Raji (cell line): Measurements from ENCODE around the gene IL3.

Experiments used
- POLR2A ChIP-seq: IDR thresholded peaks from 2 replicates; pipeline ENCODE4 v1.6.1; 2011; ENCODE audit warnings: low read depth, low read length, control low read depth; ENCODE audit not compliant: insufficient read depth

IL3 gene

DNA sequence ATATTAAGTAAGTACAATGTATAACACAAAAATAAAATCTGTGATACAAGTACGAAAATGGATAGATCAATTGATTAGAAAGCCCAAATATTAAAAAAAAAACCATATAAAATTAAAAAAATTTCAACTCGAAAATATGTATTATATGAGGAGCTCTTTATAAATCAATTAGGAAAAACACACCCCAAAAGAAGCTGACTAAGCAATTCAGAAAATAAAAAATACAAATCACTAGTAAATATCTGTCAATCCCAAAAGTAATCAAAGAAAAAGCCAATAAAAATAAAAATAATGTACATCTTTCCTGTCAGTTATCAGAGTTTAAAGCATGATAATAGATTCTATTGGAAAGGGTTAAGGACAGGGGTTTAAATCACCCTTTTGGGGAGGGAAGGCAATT, 38.8 kb upstream of the IL3 start:
- TF ChIP-seq POLR2A: no peak

DNA sequence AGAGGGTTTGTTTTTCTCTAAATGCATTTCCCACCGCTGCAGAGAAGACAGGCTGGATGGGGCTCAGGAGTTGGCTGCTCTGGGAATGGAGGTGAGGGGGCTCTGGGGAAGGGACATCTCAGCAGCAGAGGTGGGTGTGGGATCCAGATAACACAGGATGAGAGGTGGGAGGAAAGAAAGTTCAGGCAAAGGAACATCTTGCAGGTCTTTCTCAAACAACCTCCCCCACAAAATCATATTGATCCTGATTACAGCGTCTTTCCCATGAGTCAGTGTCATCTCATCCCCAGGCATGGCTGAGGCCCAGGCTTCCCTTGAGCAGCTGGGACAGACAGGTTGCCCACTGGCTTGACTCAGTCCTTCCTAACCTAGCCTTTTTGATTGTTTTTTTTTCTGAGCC, 37.7 kb upstream of the IL3 start:
- TF ChIP-seq POLR2A: no peak

DNA sequence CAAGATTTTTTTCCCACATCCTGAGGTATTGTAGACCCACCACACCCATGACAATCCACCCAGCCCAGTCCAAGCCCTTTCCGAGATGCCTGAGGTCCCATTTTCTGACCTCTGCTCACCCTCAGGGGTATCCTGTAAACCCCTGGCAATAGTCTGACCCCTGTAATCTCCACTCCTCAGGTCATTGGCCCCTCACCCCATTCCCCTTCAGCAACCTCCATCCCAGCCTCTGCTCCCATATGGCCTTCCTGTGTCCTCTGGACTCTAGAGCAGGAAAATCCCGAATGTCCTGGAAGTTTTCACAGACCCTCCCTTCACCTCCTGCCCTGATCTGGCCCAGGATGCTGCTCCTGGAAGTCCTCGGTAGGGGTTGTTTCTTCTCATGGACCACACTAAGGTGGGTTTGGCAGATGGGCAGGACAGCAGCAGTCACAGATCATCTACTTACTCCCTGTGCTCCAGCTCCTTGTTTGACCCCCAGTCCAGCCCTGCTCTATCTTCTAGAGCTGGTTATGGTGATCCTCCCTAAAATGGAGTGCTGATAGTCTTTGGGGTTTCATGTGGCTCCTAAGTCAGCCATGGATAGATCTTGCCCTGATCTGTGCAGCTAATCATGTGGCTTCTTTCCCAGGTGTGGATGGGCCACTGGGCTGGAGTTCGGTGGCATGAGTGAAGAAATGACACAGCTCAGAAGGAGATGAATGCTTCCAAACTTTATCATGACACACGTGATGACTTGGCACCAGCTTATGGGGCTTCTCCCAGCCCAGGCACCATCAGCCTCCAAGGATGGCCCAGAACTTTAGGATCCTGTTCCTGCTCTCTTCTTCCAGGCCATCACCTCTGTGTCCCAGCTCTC, 37.0 kb upstream of the IL3 start:
- TF ChIP-seq POLR2A: no peak

GRCh38 chr5:132024117-132024435, 36.4 kb upstream of the IL3 start:
- TF ChIP-seq POLR2A: no peak

DNA sequence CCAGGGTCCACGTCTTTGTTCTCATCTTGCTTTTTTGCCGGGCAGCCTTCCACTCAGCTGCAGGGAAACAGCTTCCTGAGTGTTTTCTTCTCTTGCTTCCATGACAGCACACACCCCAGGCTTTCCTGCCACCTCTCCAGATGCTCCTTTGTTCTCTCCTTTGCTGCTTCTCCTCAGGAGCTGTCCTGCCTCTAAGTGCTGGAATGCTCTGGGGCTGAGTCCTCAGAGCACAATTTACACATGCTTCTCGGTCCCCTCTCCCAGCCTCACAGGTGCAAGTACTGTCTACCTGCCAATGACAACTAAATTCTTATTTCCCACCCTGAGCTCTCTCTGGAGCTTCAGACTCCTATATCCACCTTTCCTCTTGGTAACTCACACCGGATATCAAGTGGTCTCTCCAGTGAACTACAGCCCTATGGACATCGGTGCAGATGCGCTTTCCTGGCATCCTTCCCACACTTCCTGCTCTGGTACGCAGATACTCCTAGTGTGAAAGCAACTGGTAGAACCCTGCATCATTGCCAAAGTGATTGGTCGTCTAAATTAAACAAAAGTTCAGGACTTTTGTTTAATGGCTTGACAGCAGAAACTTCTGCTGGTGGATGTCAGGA, 35.6 kb upstream of the IL3 start:
- no peak for TF ChIP-seq POLR2A

DNA sequence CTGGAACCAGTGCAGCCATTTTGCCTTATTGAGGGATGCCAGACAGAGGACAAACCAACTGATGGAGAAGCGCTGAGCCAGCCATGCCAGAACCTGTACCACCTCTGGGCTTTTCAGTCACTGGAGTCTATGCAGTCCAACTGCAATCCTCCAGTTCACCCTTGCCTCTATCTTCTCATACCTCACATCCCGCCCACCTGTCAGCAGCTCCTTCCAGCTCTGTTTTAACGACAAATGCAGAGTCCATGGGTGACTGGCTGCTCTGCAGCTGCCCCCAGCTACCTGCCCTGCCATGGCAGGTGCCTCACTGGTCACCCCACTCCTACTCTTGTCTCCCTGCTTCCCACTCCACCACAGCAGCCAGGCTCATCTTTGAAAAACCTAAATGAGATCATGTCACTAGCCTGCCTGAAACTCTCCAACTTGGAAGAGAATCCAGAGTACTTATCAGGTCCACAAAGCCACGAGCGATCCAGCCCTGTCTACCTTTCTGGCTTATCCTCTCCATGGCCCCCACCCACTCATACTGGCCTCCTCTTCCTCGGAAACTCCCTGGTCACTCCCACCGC, 35.0 kb upstream of the IL3 start:
- no peak for TF ChIP-seq POLR2A

GRCh38 chr5:132026516-132027008, 33.9 kb upstream of the IL3 start:
- no peak for TF ChIP-seq POLR2A

DNA sequence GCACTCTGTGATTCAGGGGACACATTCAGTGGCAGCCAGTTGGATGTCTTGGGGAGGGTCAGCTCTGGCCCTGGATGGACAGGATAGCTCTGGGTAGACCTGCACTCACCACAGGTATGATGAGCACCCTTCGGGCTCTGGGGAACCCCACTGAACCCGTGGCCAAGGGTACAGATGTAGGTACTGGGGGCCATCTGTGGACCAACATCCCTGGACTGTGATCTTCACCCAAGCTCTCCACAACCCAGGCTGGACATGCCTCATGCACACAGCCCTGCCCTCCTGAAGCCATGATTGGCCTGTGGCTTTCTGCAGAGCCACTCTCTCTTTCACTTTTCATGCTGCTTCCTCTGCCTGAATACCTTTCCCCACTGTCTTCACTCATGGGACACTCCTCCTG, 33.4 kb upstream of the IL3 start:
- no peak for TF ChIP-seq POLR2A

GRCh38 chr5:132029609-132030330, 30.7 kb upstream of the IL3 start:
- no peak for TF ChIP-seq POLR2A

GRCh38 chr5:132030610-132031009, 29.8 kb upstream of the IL3 start:
- no peak for TF ChIP-seq POLR2A

- TF ChIP-seq POLR2A: no peak
Observed at GRCh38 chr5:132032196-132032595, 28.3 kb upstream of the IL3 start.

DNA sequence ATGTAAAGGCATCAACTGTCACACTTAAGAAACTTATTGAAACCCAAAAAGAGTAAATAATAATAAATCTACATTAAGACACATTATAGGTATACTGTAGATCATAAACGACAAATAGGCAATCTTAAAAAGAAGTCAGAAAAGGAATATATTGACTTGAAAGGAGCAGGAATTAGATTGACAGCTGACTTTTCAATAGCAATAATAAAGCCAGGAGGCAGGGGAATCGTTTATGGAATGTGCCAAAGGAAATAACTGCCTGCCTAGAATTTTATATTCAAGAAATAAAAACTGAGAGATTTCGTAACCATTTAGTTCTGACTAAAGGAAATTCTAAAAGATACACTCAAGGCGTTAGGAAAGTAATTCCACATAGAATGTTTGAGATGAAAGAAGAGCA, 27.3 kb upstream of the IL3 start:
- no peak for TF ChIP-seq POLR2A

GRCh38 chr5:132037353-132037752, 23.1 kb upstream of the IL3 start:
- no peak for TF ChIP-seq POLR2A

DNA sequence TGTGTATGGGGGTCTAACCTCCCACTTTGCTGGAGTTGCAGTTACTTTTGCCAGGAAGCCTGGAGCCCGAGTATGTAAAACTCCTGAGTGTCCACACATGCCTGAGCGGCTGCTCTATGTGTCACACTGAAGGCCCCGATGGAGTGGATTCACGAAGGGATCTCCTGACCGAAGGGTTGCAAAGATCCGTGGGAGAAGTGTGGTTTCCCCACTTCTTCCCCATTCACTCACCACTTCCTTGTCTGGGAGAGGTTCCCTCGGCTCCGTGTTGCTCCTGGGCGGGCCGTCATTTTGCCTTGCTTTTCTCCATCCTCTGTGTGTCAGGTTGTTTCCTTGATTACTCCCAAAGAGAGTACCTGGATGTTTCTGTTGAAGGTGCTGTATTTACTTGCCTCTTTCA, 16.2 kb upstream of the IL3 start:
- no peak for TF ChIP-seq POLR2A

- no peak for TF ChIP-seq POLR2A
Observed at GRCh38 chr5:132046880-132047299, 13.6 kb upstream of the IL3 start.

GRCh38 chr5:132049093-132049492, 11.4 kb upstream of the IL3 start:
- no peak for TF ChIP-seq POLR2A
